Neuronal stem cell (in vitro differentiated cells): Measurements from ENCODE around the gene ACAA1.
A peak's percentile ranks its signal among the peaks of the same experiment; 100 is the strongest.

Experiments
- DNase-seq: peaks from one replicate; pipeline ENCODE4 v3.0.0-alpha.2; 2013; ENCODE audit warnings: low spot score
- H2AFZ ChIP-seq: one replicate; pipeline ENCODE4 v1.6.1; 2013; ENCODE audit warnings: mild to moderate bottlenecking, low read length, inconsistent platforms
- H2AK5ac ChIP-seq: 2 replicates; pipeline ENCODE4 v1.6.1; 2013; ENCODE audit warnings: low read depth, mild to moderate bottlenecking, inconsistent platforms, low read length, moderate library complexity, mixed read lengths
- H2BK120ac ChIP-seq: 2 replicates; pipeline ENCODE4 v1.6.1; 2013; ENCODE audit warnings: low read depth, mild to moderate bottlenecking, inconsistent platforms, low read length, moderate library complexity, mixed read lengths
- H2BK12ac ChIP-seq: one replicate; pipeline ENCODE4 v1.6.1; 2013; ENCODE audit warnings: low read length, inconsistent platforms
- H2BK15ac ChIP-seq: 2 replicates; pipeline ENCODE4 v1.6.1; 2013; ENCODE audit warnings: mild to moderate bottlenecking, low read length, inconsistent platforms, mixed read lengths
- H2BK5ac ChIP-seq: one replicate; pipeline ENCODE4 v1.6.1; 2013; ENCODE audit warnings: inconsistent platforms, mild to moderate bottlenecking, low read length, moderate library complexity
- H3K14ac ChIP-seq: one replicate; pipeline ENCODE4 v1.6.1; 2013; ENCODE audit warnings: low read length, inconsistent platforms
- H3K18ac ChIP-seq: 2 replicates; pipeline ENCODE4 v1.6.1; 2013; ENCODE audit warnings: low read length, inconsistent platforms
- H3K23ac ChIP-seq: 2 replicates; pipeline ENCODE4 v1.6.1; 2013; ENCODE audit warnings: low read depth, mild to moderate bottlenecking, mixed read lengths, low read length, inconsistent platforms; ENCODE audit not compliant: poor library complexity
- H3K27ac ChIP-seq: replicated peaks from 3 replicates; pipeline ENCODE4 v1.5.1; 2013; ENCODE audit warnings: low read length, inconsistent platforms
- H3K27me3 ChIP-seq, 3 experiments: 2 replicates each; pipeline ENCODE4 v1.6.1; 2013; ENCODE audit warnings: low read length in 3 of 3, mild to moderate bottlenecking in 2 of 3, inconsistent platforms in 1 of 3, low read depth in 1 of 3, mixed read lengths in 1 of 3, moderate library complexity in 1 of 3; ENCODE audit not compliant: control insufficient read depth in 3 of 3, insufficient read depth in 3 of 3
- H3K36me3 ChIP-seq, 2 donors: replicated peaks in 1 of 2; 2 replicates each; pipeline ENCODE4 v1.6.1; 2013; ENCODE audit warnings: low read length in 2 of 2; ENCODE audit not compliant: control insufficient read depth in 2 of 2, insufficient read depth in 2 of 2
- H3K4ac ChIP-seq: 2 replicates; pipeline ENCODE4 v1.6.1; 2013; ENCODE audit warnings: inconsistent platforms, mild to moderate bottlenecking, low read length, moderate library complexity
- H3K4me1 ChIP-seq, 2 donors: 1 replicate in 1 of 2; 2 replicates in 1 of 2; pipeline ENCODE4 v1.6.1; 2013; ENCODE audit warnings: low read length in 2 of 2, low read depth in 1 of 2; ENCODE audit not compliant: control insufficient read depth in 2 of 2, insufficient read depth in 1 of 2
- H3K4me2 ChIP-seq: one replicate; pipeline ENCODE4 v1.6.1; 2013; ENCODE audit warnings: mild to moderate bottlenecking, low read length, inconsistent platforms; ENCODE audit not compliant: insufficient read depth, poor library complexity, severe bottlenecking
- H3K4me3 ChIP-seq, 2 donors: 2 replicates each; pipeline ENCODE4 v1.5.1; 2013; ENCODE audit warnings: low read length in 2 of 2, mild to moderate bottlenecking in 2 of 2, inconsistent platforms in 1 of 2, moderate library complexity in 1 of 2
- H3K79me1 ChIP-seq: one replicate; pipeline ENCODE4 v1.6.1; 2013; ENCODE audit warnings: low read depth, mild to moderate bottlenecking, inconsistent platforms, low read length, moderate library complexity
- H3K9ac ChIP-seq: one replicate; pipeline ENCODE4 v1.6.1; 2013; ENCODE audit warnings: mild to moderate bottlenecking, low read depth, low read length, inconsistent platforms; ENCODE audit not compliant: poor library complexity
- H3K9me3 ChIP-seq, 2 donors: replicated peaks in 1 of 2; 2 replicates each; pipeline versions ENCODE3 to v1.6.1; 2013; ENCODE audit warnings: low read length in 2 of 2, mild to moderate bottlenecking in 2 of 2, inconsistent platforms in 1 of 2, low read depth in 1 of 2, mixed read lengths in 1 of 2, moderate library complexity in 1 of 2; ENCODE audit not compliant: control insufficient read depth in 2 of 2, insufficient read depth in 1 of 2
- H4K8ac ChIP-seq: one replicate; pipeline ENCODE4 v1.6.1; 2013; ENCODE audit warnings: low read depth, mild to moderate bottlenecking, inconsistent platforms, low read length, moderate library complexity
- H4K91ac ChIP-seq: one replicate; pipeline ENCODE4 v1.6.1; 2013; ENCODE audit warnings: low read length, low read depth, mild to moderate bottlenecking, inconsistent platforms; ENCODE audit not compliant: poor library complexity
- WGBS, 2 donors: extraction: QIAGEN DNeasy Blood & Tissue Kit; methylation state at CpG; one replicate each; pipeline ENCODE4 v1.1.7; 2013; ENCODE audit warnings: missing lambda C conversion rate in 2 of 2, mixed read lengths in 1 of 2; ENCODE audit not compliant: insufficient read length in 2 of 2, insufficient replicate concordance in 1 of 2; ENCODE audit errors: extremely low coverage in 2 of 2; 5-methylcytosine and 5-hydroxymethylcytosine counted together

ACAA1 gene

GRCh38 chr3:38131621-38132369 lies 5.1 kb downstream of the ACAA1 start:
- H2BK120ac ChIP-seq: no peak overlapping the region
- H4K91ac ChIP-seq: no peak overlapping the region
- no peak overlapping the region for H3K27ac ChIP-seq
- no peak overlapping the region for H3K23ac ChIP-seq
- H3K9me3 ChIP-seq: no peaks in the 10 kb centered on the region
- H2AFZ ChIP-seq: no peak overlapping the region
- no peak overlapping the region for H2BK12ac ChIP-seq
- H3K4me1 ChIP-seq: peaks cover 2 to 6% of the 10 kb centered on the region in 2 donors
- no CpG with 5 or more reads among the region's 6 CpGs for WGBS, 2 donors
- no peak overlapping the region for H2BK15ac ChIP-seq
- no peak overlapping the region for H3K9ac ChIP-seq
- H3K4me3 ChIP-seq: no peak overlapping the region
- no peak overlapping the region for H2AK5ac ChIP-seq
- peak; percentile 54 for DNase-seq
- no peak overlapping the region for H4K8ac ChIP-seq
- H2BK5ac ChIP-seq: no peak overlapping the region
- no peaks in the 10 kb centered on the region for H3K27me3 ChIP-seq
- peaks cover 36 to 82% of the 10 kb centered on the region in 2 donors for H3K36me3 ChIP-seq
- no peak overlapping the region for H3K14ac ChIP-seq
- H3K4ac ChIP-seq: no peak overlapping the region
- no peak overlapping the region for H3K4me2 ChIP-seq
- no peak overlapping the region for H3K18ac ChIP-seq
- no peaks in the 10 kb centered on the region for H3K79me1 ChIP-seq

DNA sequence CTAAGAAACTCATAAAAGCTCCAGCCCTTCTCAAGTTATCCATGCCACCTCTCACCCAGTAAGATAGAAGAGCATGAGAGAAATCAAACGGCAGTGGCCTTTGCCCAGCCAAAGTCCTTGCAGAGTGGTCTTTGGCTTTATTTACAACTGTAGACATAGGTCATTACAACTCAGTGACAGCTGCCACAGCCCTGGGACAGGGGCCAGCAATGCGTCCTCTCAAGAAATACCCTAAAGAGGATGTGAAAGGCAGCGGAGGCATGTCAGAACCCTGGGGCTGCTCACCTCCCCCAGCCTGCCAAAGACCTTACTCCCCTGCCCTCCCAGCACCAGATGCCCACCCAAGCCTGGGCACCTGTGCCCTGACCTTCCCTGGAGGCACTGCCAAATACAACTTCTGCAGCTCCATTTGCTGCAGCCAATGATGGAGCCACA lies 6.3 kb downstream of the ACAA1 start:
- Histone ChIP-seq H3K27me3 (no peaks in the 10 kb centered on the region), H3K9me3 (peaks cover 0 to 2% of the 10 kb centered on the region in 2 donors), H2AK5ac (no peak overlapping the region), H3K9ac (no peak overlapping the region), H2BK5ac (no peak overlapping the region), H2AFZ (no peak overlapping the region), H4K8ac (no peak overlapping the region), H3K4ac (no peak overlapping the region), H3K4me1 (no peaks in the 10 kb centered on the region), H2BK12ac (no peak overlapping the region), H3K27ac (no peak overlapping the region), H3K4me2 (no peak overlapping the region), H3K23ac (no peak overlapping the region), H4K91ac (no peak overlapping the region), H3K36me3 (peaks cover 47 to 94% of the 10 kb centered on the region in 2 donors), H2BK15ac (no peak overlapping the region), H3K18ac (no peak overlapping the region), H3K79me1 (no peaks in the 10 kb centered on the region), H3K14ac (no peak overlapping the region), H3K4me3 (no peak overlapping the region), H2BK120ac (no peak overlapping the region)
- no peak for DNase-seq
- WGBS, 2 donors: no CpG with 5 or more reads among the region's 3 CpGs

- H3K14ac ChIP-seq: no peak overlapping the region
- no peak overlapping the region for H4K91ac ChIP-seq
- no peak overlapping the region for H2BK12ac ChIP-seq
- WGBS, 2 donors: no CpG with 5 or more reads among the region's 5 CpGs
- H3K4me3 ChIP-seq: peak overlapping the region in 1 of 2 donors; percentile 10
- H2BK120ac ChIP-seq: no peak overlapping the region
- peaks cover 0 to 2% of the 10 kb centered on the region in 2 donors for H3K9me3 ChIP-seq
- H3K79me1 ChIP-seq: no peaks in the 10 kb centered on the region
- H3K36me3 ChIP-seq: peaks cover 53 to 97% of the 10 kb centered on the region in 2 donors
- no peak overlapping the region for H2BK15ac ChIP-seq
- no peak overlapping the region for H2AFZ ChIP-seq
- no peak overlapping the region for H3K27ac ChIP-seq
- no peak overlapping the region for H2AK5ac ChIP-seq
- no peak overlapping the region for H3K23ac ChIP-seq
- H2BK5ac ChIP-seq: peak overlapping the region; percentile 10
- no peak overlapping the region for H4K8ac ChIP-seq
- H3K4me1 ChIP-seq: no peaks in the 10 kb centered on the region
- H3K9ac ChIP-seq: no peak overlapping the region
- H3K27me3 ChIP-seq: no peaks in the 10 kb centered on the region
- H3K4ac ChIP-seq: no peak overlapping the region
- H3K4me2 ChIP-seq: no peak overlapping the region
- H3K18ac ChIP-seq: no peak overlapping the region
- DNase-seq: no peak
Observed at GRCh38 chr3:38129058-38129457, 7.9 kb downstream of the ACAA1 start.

DNA sequence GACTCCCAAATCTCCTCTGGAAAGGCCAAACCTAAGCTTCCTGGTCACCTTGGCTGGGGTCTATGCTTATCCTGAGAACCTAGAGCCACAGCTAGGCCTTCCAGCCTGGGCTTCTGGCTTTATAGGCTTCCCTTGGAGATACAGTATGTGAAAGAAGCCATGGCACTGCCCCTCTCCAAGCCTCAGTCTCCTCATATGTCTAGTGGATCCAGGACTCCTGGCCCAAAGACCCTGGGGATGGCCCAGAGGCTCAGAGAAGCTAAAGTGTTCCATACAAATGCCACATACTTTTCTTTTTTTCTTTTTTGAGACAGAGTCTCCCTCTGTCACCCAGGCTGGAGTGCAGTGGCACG lies 8.6 kb downstream of the ACAA1 start:
- no peak overlapping the region for H2BK5ac ChIP-seq
- no peak overlapping the region for H3K27ac ChIP-seq
- no CpG with 5 or more reads among the region's 1 CpG for WGBS, 2 donors
- H2BK120ac ChIP-seq: no peak overlapping the region
- no peak overlapping the region for H3K9ac ChIP-seq
- no peak overlapping the region for H2AK5ac ChIP-seq
- H3K14ac ChIP-seq: no peak overlapping the region
- no peak overlapping the region for H3K4me3 ChIP-seq
- H2AFZ ChIP-seq: no peak overlapping the region
- H3K36me3 ChIP-seq: peaks cover 50 to 97% of the 10 kb centered on the region in 2 donors
- H4K8ac ChIP-seq: no peak overlapping the region
- H3K23ac ChIP-seq: no peak overlapping the region
- H2BK15ac ChIP-seq: no peak overlapping the region
- no peak for DNase-seq
- H3K4ac ChIP-seq: no peak overlapping the region
- no peak overlapping the region for H2BK12ac ChIP-seq
- no peaks in the 10 kb centered on the region for H3K27me3 ChIP-seq
- H4K91ac ChIP-seq: no peak overlapping the region
- no peaks in the 10 kb centered on the region for H3K79me1 ChIP-seq
- peaks cover 0 to 2% of the 10 kb centered on the region in 2 donors for H3K9me3 ChIP-seq
- H3K18ac ChIP-seq: no peak overlapping the region
- no peaks in the 10 kb centered on the region for H3K4me1 ChIP-seq
- no peak overlapping the region for H3K4me2 ChIP-seq
